T-helper 1 cell treated with Interleukin-12 subunit alpha and Interleukin-12 subunit beta and Interleukin-4 antibody, amounts not matched to agents 30 ng/mL and 1 ng/mL, for 36 hours (primary cell): Measurements from ENCODE around the gene SLC25A21. TPM values are rescaled to one million over a fixed set of nuclear protein-coding genes. Genes with fewer than 3 reads are reported as not detected.
"Not testable (repeated sequence)": the region's sequence is repeated elsewhere in the genome, so short reads cannot be mapped to it uniquely, and the experiment has no call there.

Source experiments
- intact Hi-C: fragments of 100-400 bp; cut with micrococcal nuclease; formaldehyde crosslinking; loops from one replicate; pipeline ENCODE4 v1.15.1; 2024
- total RNA-seq: library from RNA; stranded (reverse); gene quantifications from 2 replicates; pipeline ENCODE4 v1.2.3, GENCODE V29; 2022

The SLC25A21 gene
- total RNA-seq, 1 donor from 2014 or later: not detected

- intact Hi-C loops: no loop called here
These were observed 450.5 kb downstream of the SLC25A21 start for GRCh38 chr14:36721877-36722276.

GRCh38 chr14:36720657-36721056 lies 451.7 kb downstream of the SLC25A21 start:
- intact Hi-C loops: no loop called here

- intact Hi-C loops: no loop called here
These were observed 452.6 kb downstream of the SLC25A21 start for GRCh38 chr14:36719823-36720222.

- intact Hi-C loops: no loop called here
These were observed 454.2 kb downstream of the SLC25A21 start for GRCh38 chr14:36718216-36718615.

- intact Hi-C loops: no loop called here
These were observed 455.0 kb downstream of the SLC25A21 start for GRCh38 chr14:36717363-36717762.

GRCh38 chr14:36716614-36717184 lies 455.7 kb downstream of the SLC25A21 start:
- intact Hi-C loops: no loop called here

- intact Hi-C loops: no loop called here
These were observed 458.3 kb downstream of the SLC25A21 start for GRCh38 chr14:36713960-36714703.

GRCh38 chr14:36707570-36707969 lies 464.8 kb downstream of the SLC25A21 start:
- intact Hi-C loops: no loop called here

- intact Hi-C loops: no loop called here
These were observed 469.9 kb downstream of the SLC25A21 start for GRCh38 chr14:36702474-36702873.

- intact Hi-C loops: no loop called here
These were observed 471.3 kb downstream of the SLC25A21 start for GRCh38 chr14:36701132-36701531.

- intact Hi-C loops: no loop called here
These were observed 471.8 kb downstream of the SLC25A21 start for GRCh38 chr14:36700651-36701050.

- intact Hi-C loops: not testable (repeated sequence)
These were observed 473.0 kb downstream of the SLC25A21 start for GRCh38 chr14:36699420-36699819.

- intact Hi-C loops: no loop called here
These were observed 481.9 kb downstream of the SLC25A21 start for GRCh38 chr14:36690311-36691040.

GRCh38 chr14:36684946-36685345 lies 487.5 kb downstream of the SLC25A21 start:
- intact Hi-C loops: no loop called here

GRCh38 chr14:36683083-36683724 lies 489.2 kb downstream of the SLC25A21 start:
- intact Hi-C loops: no loop called here

GRCh38 chr14:36682338-36682737 lies 490.1 kb downstream of the SLC25A21 start:
- intact Hi-C loops: no loop called here

- intact Hi-C loops: no loop called here
These were observed 496.2 kb downstream of the SLC25A21 start for GRCh38 chr14:36676236-36676635.

GRCh38 chr14:36675581-36675980 lies 496.8 kb downstream of the SLC25A21 start:
- intact Hi-C loops: no loop called here

- intact Hi-C loops: no loop called here
These were observed 497.7 kb downstream of the SLC25A21 start for GRCh38 chr14:36674659-36675058.

GRCh38 chr14:36672095-36672494 lies 500.3 kb downstream of the SLC25A21 start:
- intact Hi-C loops: no loop called here

- intact Hi-C loops: no loop called here
These were observed 501.3 kb downstream of the SLC25A21 start for GRCh38 chr14:36671149-36671548.

GRCh38 chr14:36667679-36668078 lies 504.7 kb downstream of the SLC25A21 start:
- intact Hi-C loops: no loop called here
